Testis (tissue), 3 donors: Measurements from ENCODE around the gene EDIL3. TPM values are rescaled to one million over a fixed set of nuclear protein-coding genes. Genes with fewer than 3 reads are reported as not detected.

Experiments
- DNase-seq: peaks from one replicate; pipeline ENCODE4 v3.0.0-alpha.2; 2019
- H3K27ac ChIP-seq, 2 donors: fragments of 200-600 bp; sonication (generic); one replicate each; pipeline ENCODE4 v1.5.1; 2019
- H3K27me3 ChIP-seq: fragments of 200-600 bp; sonication (generic); one replicate; pipeline ENCODE4 v1.5.1; 2019
- H3K36me3 ChIP-seq: fragments of 200-600 bp; sonication (generic); one replicate; pipeline ENCODE4 v1.5.1; 2017; ENCODE audit warnings: low read depth; ENCODE audit errors: missing control alignments
- H3K4me1 ChIP-seq: fragments of 200-600 bp; sonication (generic); one replicate; pipeline ENCODE4 v1.5.1; 2019
- H3K4me3 ChIP-seq, 2 donors: fragments of 200-600 bp; sonication (generic); one replicate each; pipeline ENCODE4 v1.5.1; 2017 to 2019
- H3K9me3 ChIP-seq: fragments of 200-600 bp; sonication (generic); one replicate; pipeline ENCODE4 v1.5.1; 2017
- POLR2A ChIP-seq: fragments of 450-650 bp; IDR thresholded peaks from one replicate; pipeline ENCODE4 v1.6.1; 2017; ENCODE audit warnings: antibody characterized with exemption, mild to moderate bottlenecking, moderate library complexity
- WGBS, 2 donors: methylation state at CpG; one replicate each; pipeline ENCODE4 v1.1.5; 2018; 5-methylcytosine and 5-hydroxymethylcytosine counted together
- intact Hi-C: fragments of 100-400 bp; cut with DNase I; formaldehyde crosslinking; loops from one replicate; pipeline ENCODE4 v1.15.1; 2023; ENCODE audit warnings: low total_unique reads
- polyA plus RNA-seq: library from polyadenylated mRNA; stranded (reverse); fragments of 350-450 nt; fragmentation: Illumina TruSeq; extraction: RNeasy Lipid Tissue Mini Kit (QIAGEN cat#74804); gene quantifications from one replicate; pipeline ENCODE4 v1.2.3, GENCODE V29; 2014; ENCODE audit warnings: low read depth, low replicate concordance; ENCODE audit not compliant: insufficient read depth
- total RNA-seq, 2 donors: library from RNA; depleted of rRNA; stranded (reverse); fragments of >200 nt; gene quantifications; one replicate each; pipeline ENCODE4 v1.2.3, GENCODE V29; 2016
- TF ChIP-seq, protein P1 (sequence below), 3 experiments: fragments of 450-650 bp in 2 of 3; fragments of 200-600 bp in 1 of 3; sonication (generic) in 1 of 3; IDR thresholded peaks; one replicate each; pipeline ENCODE4 v1.5.1; 2016 to 2019; ENCODE audit warnings: antibody characterized with exemption in 3 of 3, mild to moderate bottlenecking in 2 of 3, moderate library complexity in 1 of 3

EDIL3 gene
- total and polyA plus RNA-seq, 3 donors from 2014 or later = 3.4 to 8.6 (median 3.5) TPM

DNA sequence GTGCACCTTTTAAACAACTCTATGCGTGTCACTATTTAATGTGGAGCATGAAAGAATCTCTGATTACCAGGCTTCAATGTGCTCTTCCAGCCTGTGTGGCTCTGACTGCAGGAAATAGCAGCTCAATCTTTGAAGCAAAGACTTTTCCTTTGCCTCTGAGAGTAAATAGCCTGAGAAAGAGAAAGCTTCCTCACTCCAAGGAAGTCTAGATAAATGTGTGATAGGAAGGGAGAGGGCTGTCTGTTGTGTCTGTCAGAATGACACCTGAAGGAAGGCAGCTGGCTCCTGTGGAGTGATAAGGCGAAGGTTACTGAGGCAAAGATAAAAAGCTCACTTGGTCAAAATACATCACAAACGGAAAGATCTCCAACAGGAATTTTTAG, 458.7 kb downstream of the EDIL3 start:
- Histone ChIP-seq H3K27ac (no peak overlapping the region), H3K4me3 (no peak overlapping the region), H3K4me1 (no peaks in the 10 kb centered on the region), H3K27me3 (no peaks in the 10 kb centered on the region), H3K36me3 (no peaks in the 10 kb centered on the region), H3K9me3 (no peaks in the 10 kb centered on the region)
- TF ChIP-seq, protein P1, sequence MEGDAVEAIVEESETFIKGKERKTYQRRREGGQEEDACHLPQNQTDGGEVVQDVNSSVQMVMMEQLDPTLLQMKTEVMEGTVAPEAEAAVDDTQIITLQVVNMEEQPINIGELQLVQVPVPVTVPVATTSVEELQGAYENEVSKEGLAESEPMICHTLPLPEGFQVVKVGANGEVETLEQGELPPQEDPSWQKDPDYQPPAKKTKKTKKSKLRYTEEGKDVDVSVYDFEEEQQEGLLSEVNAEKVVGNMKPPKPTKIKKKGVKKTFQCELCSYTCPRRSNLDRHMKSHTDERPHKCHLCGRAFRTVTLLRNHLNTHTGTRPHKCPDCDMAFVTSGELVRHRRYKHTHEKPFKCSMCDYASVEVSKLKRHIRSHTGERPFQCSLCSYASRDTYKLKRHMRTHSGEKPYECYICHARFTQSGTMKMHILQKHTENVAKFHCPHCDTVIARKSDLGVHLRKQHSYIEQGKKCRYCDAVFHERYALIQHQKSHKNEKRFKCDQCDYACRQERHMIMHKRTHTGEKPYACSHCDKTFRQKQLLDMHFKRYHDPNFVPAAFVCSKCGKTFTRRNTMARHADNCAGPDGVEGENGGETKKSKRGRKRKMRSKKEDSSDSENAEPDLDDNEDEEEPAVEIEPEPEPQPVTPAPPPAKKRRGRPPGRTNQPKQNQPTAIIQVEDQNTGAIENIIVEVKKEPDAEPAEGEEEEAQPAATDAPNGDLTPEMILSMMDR (IDR thresholded peaks at IDR 0.05) = no peak
- no peak for TF ChIP-seq POLR2A
- 62 to 73% methylated on average over 3 of the region's 3 CpGs for WGBS, 2 donors
- DNase-seq = no peak
- intact Hi-C loops = no loop called here

DNA sequence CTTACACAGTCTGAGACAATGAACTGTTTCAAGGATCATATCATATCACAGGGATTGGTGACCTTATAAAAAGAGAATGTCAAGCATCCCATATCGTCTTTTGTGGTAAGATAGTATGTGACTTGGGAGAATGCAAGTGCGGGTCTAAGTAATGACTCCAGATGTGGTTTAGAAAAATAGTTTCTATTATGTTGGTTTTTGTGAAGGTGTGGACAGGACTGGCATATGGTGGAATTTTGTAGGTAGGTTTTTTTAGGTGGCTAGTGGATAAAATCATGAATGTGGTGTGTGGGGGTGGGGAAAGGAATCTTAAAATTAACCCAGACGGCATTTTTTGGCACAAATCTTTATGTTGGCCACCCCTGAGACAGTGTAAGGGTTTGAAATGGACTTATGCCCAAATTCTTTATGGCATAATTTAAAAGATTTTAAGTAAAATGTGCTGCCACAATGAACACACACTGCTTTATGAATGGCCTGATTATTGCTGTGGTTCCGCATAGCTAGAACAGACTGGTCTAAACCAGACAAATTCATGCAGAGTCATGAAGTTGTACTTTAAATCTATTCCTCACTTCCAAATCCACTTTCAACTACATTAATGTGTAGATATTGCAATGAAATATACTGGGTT, 459.2 kb downstream of the EDIL3 start:
- Histone ChIP-seq H3K27ac (no peak overlapping the region), H3K9me3 (no peaks in the 10 kb centered on the region), H3K4me3 (no peak overlapping the region), H3K4me1 (no peaks in the 10 kb centered on the region), H3K36me3 (no peaks in the 10 kb centered on the region), H3K27me3 (no peaks in the 10 kb centered on the region)
- WGBS, 2 donors = 62 to 66% methylated on average over 4 of the region's 4 CpGs
- intact Hi-C loops = no loop called here
- no peak for DNase-seq
- TF ChIP-seq, protein P1 (IDR thresholded peaks at IDR 0.05) = no peak
- no peak for TF ChIP-seq POLR2A

DNA sequence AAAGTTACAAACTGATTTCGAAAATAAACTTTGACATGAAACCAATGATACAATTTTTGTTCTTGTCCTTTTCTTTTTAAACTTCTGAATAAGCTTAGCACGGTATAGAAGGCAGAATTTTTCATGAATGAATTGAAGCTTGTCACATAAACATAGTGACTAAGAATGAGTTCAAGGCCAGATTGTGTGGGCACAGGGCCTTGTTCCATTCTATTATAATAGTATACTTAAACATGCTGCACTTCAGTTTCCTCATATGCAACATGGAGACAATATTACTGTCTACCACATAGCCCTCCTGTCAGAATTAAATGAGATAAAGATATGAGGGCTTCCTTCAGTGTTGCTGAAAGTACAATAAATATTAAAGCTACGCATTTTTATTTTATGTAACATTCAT, 459.8 kb downstream of the EDIL3 start:
- no peaks in the 10 kb centered on the region for H3K9me3 ChIP-seq
- 74 to 86% methylated on average over 3 of the region's 3 CpGs for WGBS, 2 donors
- no peaks in the 10 kb centered on the region for H3K36me3 ChIP-seq
- no peak overlapping the region for H3K4me3 ChIP-seq
- H3K27ac ChIP-seq = no peak overlapping the region
- no peaks in the 10 kb centered on the region for H3K27me3 ChIP-seq
- intact Hi-C loops = no loop called here
- H3K4me1 ChIP-seq = no peaks in the 10 kb centered on the region
- DNase-seq = no peak
- no peak for TF ChIP-seq POLR2A
- TF ChIP-seq, protein P1 (IDR thresholded peaks at IDR 0.05) = no peak

DNA sequence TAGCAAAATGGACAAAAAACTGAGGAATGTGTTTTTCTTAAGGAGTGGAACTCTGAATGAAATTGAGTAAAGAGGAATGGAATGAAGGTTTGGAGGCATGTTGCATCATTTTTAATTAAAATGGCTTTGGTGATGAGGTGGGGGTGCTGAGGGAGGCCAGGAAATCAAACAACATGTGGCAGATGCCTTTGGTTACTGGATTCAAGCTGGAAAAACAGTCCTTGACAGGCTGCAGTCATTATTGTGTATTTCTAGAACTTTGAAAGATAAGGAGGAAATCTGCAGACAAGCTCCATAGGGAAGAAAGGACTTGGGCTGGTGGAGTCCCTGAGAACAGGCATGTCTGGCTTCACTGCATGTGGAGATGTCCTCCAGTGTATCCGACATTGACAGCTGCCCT, 460.5 kb downstream of the EDIL3 start:
- no peak for DNase-seq
- intact Hi-C loops = no loop called here
- 57 to 68% methylated on average over 1 of the region's 1 CpG for WGBS, 2 donors

More for the DNA sequence above, 460.5 kb downstream of the EDIL3 start:
- no peaks in the 10 kb centered on the region for H3K9me3 ChIP-seq
- H3K4me3 ChIP-seq = no peak overlapping the region
- H3K36me3 ChIP-seq = no peaks in the 10 kb centered on the region
- H3K27ac ChIP-seq = no peak overlapping the region
- no peak for TF ChIP-seq POLR2A
- TF ChIP-seq, protein P1 (IDR thresholded peaks at IDR 0.05) = no peak
- H3K27me3 ChIP-seq = no peaks in the 10 kb centered on the region
- H3K4me1 ChIP-seq = no peaks in the 10 kb centered on the region
